NCI-H460 (cell line): Measurements from ENCODE around the gene S100P. TPM values are rescaled to one million over a fixed set of nuclear protein-coding genes. Genes with fewer than 3 reads are reported as not detected.
"Not testable (repeated sequence)": the region's sequence is repeated elsewhere in the genome, so short reads cannot be mapped to it uniquely, and the experiment has no call there.

Experiments
- DNase-seq: peaks from one replicate; pipeline ENCODE4 v3.0.0-alpha.2; 2016; ENCODE audit warnings: low read depth; ENCODE audit errors: extremely low read depth
- total RNA-seq: library from RNA; depleted of rRNA; stranded (reverse); fragments of >200 nt; shearing (Covaris generic); gene quantifications from 2 replicates; pipeline ENCODE4 v1.2.3, GENCODE V29; 2014

S100P gene
- total RNA-seq, 1 experiment from 2014 or later, result 169 TPM

DNA sequence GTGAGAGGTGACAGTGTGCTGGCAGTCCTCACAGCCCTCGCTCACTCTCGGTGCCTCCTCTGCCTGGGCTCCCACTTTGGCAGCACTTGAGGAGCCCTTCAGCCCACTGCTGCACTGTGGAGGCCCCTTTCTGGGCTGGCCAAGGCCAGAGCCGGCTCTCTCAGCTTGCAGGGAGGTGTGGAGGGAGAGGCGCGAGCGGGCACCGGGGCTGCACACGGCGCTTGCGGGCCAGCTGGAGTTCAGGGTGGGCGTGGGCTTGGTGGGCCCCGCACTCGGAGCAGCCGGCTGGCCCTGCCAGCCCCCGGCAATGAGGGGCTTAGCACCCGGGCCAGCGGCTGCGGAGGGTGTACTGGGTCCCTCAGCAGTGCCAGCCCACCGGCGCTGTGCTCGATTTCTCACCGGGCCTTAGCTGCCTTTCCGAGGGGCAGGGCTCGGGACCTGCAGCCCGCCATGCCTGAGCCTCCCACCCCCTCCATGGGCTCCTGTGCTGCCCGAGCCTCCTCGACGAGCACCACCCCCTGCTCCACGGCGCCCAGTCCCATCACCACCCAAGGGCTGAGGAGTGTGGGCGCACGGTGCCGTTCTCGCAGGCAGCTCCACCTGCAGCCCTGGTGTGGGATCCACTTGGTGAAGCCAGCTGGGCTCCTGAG lies 21.0 kb upstream of the S100P start:
- DNase-seq, result not testable (repeated sequence)

DNA sequence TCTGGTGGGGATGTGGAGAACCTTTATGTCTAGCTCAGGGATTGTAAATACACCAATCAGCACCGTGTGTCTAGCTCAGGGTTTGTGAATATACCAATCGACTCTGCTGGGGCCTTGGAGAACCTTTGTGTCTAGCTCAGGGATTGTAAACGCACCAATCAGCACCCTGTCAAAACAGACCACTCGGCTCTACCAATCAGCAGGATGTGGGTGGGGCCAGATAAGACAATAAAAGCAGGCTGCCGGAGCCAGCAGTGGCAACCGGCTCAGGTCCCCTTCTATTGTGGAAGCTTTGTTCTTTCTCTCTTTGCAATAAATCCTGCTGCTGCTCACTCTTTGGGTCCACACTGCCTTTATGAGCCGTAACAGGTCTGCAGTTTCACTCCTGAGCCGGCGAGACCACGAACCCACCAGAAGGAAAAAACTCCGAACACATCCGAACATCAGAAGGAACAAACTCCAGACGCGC lies 20.5 kb upstream of the S100P start:
- not testable (repeated sequence) for DNase-seq

- peak; percentile 78 for DNase-seq
Observed at GRCh38 chr4:6673660-6674499, 19.8 kb upstream of the S100P start.

DNA sequence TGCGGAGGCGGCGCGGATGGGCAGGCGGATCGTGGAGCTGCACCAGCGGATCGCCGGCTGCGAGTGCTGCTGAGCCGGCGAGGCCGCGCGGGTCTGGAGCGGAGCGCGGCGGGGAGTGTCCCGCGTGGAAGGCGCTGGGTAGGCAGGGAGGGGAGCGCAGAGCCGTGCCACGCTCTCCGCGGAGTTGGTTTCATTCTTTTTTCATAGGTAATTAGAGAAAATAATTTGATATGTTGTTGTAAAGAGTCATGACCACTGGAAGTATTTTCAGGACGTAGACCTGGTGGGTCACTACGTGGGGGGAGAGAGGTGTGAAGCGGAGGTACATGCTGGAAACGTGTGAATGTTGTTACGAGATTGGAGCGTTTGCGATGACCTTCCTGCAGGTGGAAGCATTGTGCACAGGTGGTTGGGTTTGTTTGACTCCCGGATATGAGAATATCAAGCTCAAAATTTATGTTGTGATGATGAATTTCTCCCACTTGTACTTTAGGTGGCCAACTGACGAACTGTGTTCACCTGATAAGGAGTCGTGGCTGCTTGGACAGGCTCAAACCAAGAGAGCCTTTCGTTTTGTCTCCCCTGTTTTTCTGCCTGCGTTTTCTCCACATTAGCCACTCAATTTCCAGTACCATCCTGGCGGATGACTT lies 19.1 kb upstream of the S100P start:
- DNase-seq, result no peak

- no peak for DNase-seq
Observed at GRCh38 chr4:6676722-6677558, 16.7 kb upstream of the S100P start.

- DNase-seq, result no peak
Observed at GRCh38 chr4:6680372-6681034, 13.2 kb upstream of the S100P start.

- no peak for DNase-seq
Observed at GRCh38 chr4:6681191-6681590, 12.5 kb upstream of the S100P start.

DNA sequence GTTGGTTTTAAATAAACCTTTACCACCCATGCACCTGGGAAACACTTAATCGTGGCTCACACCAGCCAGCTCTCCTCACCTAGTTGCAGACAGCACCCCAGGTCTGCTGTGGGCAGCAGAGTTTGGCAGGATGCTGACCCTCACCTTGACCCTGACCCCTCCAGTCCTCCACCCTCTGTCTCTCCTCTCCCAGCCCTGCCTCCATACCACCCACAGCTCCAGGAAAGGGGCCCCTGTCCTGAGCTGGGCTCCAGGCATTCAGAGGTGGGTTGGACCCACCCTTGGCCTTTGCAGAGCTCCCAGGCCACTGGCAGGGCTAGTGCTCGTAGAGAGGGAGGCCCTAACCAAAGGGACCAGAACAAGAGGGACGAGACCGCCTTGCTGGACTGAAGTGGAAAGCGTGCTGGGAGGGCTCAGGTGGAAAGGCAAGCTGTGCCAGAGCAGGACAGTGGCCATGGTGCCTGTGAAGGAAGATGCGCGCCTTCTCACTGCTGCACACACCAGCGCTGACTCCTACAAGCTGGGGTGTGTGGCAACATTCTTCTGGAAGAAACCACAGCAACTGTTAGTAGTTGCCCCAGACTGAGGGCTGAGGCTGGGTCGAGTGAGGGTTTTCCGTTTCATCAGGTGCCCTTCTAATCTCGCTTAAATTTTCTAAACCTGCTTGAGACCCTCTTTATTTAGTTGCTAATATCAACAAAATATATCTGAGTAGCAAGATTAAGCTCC lies 10.7 kb upstream of the S100P start:
- DNase-seq, result no peak

GRCh38 chr4:6684656-6685055 lies 9.0 kb upstream of the S100P start:
- DNase-seq, result no peak

DNA sequence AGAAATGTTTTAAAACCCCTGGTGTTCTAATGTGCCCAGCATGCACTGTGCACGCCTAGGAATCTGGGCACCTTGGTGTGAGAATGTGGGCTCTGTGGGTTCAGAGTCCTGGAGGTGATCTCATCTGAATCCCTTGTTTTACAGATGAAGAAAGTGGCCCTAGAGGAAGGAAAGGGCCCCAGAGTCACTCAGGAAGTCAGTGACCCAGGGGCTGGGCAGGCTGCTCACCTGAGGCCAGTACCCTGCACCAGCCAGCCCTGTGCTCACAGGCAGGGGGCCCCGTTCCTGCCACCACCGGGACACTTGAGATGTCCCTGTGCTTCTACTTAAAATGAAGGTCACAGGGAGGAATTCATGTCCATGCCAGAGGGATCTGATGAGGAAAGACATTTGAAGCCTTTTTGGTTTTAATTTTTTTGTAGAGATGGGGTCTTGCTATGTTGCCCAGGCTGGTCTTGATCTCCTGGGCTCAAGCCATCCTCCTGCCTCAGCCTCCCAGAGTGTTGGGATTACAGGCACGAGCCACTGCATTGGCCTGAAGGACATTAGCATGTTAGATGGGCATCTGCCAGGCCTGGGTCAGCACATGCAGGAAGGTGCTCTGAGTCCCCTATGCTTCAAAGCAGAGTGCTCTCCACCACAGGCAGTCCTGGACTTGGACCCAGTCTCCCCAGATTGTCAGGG lies 7.4 kb upstream of the S100P start:
- no peak for DNase-seq

- no peak for DNase-seq
Observed at GRCh38 chr4:6687947-6688878, 5.5 kb upstream of the S100P start.

- DNase-seq, result no peak
Observed at GRCh38 chr4:6688879-6689505, 4.7 kb upstream of the S100P start.

GRCh38 chr4:6689506-6689960 lies 4.1 kb upstream of the S100P start:
- DNase-seq, result no peak

GRCh38 chr4:6692379-6692778 lies 1.3 kb upstream of the S100P start:
- no peak for DNase-seq

DNA sequence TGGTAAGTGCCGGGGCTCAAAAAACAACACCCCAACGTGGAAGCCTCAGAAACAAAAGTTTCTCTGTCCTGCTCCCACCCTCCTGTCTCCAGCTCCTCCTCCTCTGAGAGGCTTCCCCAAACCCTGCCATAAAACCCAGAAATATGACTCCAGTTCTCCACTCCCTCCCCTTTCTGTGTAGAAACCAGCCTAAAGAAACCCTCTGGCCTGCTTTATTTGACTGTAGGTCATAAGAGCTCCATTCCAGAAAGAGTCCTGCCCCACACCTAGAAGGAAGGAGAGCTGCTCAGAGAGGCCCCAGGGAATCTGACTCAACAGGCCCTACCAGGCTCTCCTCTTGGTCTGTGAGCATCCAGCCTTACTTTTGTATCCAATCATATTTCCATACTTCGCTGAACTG lies 872 bp upstream of the S100P start:
- no peak for DNase-seq

- DNase-seq, result no peak
Observed at GRCh38 chr4:6694177-6694901, 661 bp downstream of the S100P start.
